GM11168 (cell line): ENCODE results near the gene CACNA1D.

ENCODE experiments used
- in situ Hi-C: fragments of 300-500 bp; cut with MboI; formaldehyde crosslinking; loops from one replicate; pipeline ENCODE4 v1.12.0; 2022; ENCODE audit warnings: low sequenced_read_pairs; ENCODE audit not compliant: unreplicated experiment

Gene CACNA1D

GRCh38 chr3:53811143-53811927, 316.9 kb downstream of the CACNA1D start:
- in situ Hi-C loops = no loop called here

- in situ Hi-C loops = no loop called here
These were observed 318.0 kb downstream of the CACNA1D start for GRCh38 chr3:53812434-53812833.

- in situ Hi-C loops = no loop called here
These were observed 318.8 kb downstream of the CACNA1D start for GRCh38 chr3:53813229-53813628.

- in situ Hi-C loops = no loop called here
These were observed 319.5 kb downstream of the CACNA1D start for GRCh38 chr3:53813876-53814275.

- in situ Hi-C loops = no loop called here
These were observed 320.7 kb downstream of the CACNA1D start for GRCh38 chr3:53815067-53815466.

- in situ Hi-C loops = no loop called here
These were observed 321.2 kb downstream of the CACNA1D start for GRCh38 chr3:53815651-53816050.

- in situ Hi-C loops = no loop called here
These were observed 322.0 kb downstream of the CACNA1D start for GRCh38 chr3:53816425-53816824.

GRCh38 chr3:53817211-53817610, 322.8 kb downstream of the CACNA1D start:
- in situ Hi-C loops = no loop called here

- in situ Hi-C loops = no loop called here
These were observed 323.4 kb downstream of the CACNA1D start for GRCh38 chr3:53817809-53818208.

- in situ Hi-C loops = no loop called here
These were observed 324.1 kb downstream of the CACNA1D start for GRCh38 chr3:53818221-53819162.

GRCh38 chr3:53819163-53819868, 324.9 kb downstream of the CACNA1D start:
- in situ Hi-C loops = no loop called here

- in situ Hi-C loops = no loop called here
These were observed 325.7 kb downstream of the CACNA1D start for GRCh38 chr3:53820084-53820483.

GRCh38 chr3:53820756-53821580, 326.6 kb downstream of the CACNA1D start:
- in situ Hi-C loops = no loop called here

GRCh38 chr3:53821631-53822121, 327.3 kb downstream of the CACNA1D start:
- in situ Hi-C loops = no loop called here

GRCh38 chr3:53822331-53822741, 327.9 kb downstream of the CACNA1D start:
- in situ Hi-C loops = no loop called here

GRCh38 chr3:53823026-53823955, 328.9 kb downstream of the CACNA1D start:
- in situ Hi-C loops = no loop called here

GRCh38 chr3:53823956-53824657, 329.7 kb downstream of the CACNA1D start:
- in situ Hi-C loops = no loop called here

- in situ Hi-C loops = no loop called here
These were observed 330.4 kb downstream of the CACNA1D start for GRCh38 chr3:53824795-53825194.
